EH (cell line): ENCODE measurements around the gene ACOT12.
A peak's percentile ranks its signal among the peaks of the same experiment; 100 is the strongest.
"Not testable (repeated sequence)": the region's sequence is repeated elsewhere in the genome, so short reads cannot be mapped to it uniquely, and the experiment has no call there.

ENCODE experiments used
- DNase-seq: peaks from one replicate; pipeline ENCODE4 v3.0.0-alpha.2; 2015; ENCODE audit warnings: low read depth

The ACOT12 gene

DNA sequence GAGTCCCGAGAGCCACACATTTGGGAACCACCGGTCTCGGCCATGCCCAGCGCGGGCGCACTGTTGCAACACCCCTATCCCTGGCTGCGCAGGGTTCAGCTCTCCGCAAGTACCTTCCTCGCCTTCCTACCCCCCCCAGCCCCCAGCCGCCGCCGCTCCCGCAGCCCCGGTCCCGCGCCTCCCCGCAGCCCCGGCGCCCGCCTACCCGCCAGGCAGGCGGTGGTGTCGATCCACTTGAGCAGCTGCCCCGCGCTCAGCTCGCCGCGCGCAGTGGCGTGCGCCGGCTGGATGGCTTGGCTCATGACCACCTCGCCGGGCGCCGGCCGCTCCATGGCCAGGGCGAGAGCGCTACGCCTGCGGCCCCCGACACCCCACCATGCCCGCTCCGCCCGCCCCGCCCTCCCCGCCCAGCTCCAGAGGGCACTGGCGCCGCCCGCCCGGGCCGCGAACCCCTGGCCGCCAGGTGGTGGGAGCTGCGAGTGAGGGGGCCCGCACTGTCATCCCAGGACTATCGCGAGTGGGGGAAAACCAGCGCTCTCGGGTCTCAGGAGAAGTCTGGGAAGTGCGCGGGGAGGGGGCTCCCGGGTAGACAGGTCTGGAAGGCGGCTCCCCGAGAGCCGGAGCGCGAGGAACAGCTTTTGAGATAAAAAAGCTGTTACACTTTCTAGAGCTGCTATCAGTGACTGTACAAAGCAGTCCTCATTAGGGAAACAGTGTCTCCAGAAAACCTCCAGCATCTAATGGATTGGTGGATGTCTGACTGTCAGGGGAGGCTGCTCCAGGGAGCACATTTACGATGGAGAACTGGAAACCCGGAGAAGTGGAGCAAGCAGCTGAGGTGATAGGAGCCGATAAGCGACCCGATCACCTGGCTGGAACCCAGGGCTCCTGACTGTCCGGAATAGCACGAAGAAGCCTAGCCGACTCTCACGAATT is at the start of gene ACOT12:
Gene ACOT12 (minus strand): TSS at position 352 of the 936 bp plus-strand sequence. CDS start 20 bp downstream, at position 332.
- peak; percentile 19 for DNase-seq

DNA sequence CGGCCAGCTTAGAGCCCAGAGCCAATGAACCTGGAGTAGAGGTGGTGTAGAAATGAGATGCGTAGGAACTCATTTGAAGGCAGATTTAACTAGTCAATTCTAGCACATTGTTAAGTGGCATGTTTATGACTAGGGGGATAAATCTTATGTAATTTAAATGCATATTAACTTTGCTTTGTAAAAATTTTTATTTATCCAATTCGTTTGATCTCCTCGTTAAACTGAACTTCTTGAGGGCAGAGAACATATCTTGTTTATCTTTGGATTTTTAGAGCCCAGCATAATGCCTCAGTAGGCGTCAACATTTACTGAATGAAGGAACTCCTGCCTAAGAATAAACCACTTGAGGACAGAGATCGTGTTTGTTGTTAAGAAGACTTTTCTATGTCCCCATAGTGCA is 41.1 kb upstream of the ACOT12 start:
- DNase-seq, result no peak

DNA sequence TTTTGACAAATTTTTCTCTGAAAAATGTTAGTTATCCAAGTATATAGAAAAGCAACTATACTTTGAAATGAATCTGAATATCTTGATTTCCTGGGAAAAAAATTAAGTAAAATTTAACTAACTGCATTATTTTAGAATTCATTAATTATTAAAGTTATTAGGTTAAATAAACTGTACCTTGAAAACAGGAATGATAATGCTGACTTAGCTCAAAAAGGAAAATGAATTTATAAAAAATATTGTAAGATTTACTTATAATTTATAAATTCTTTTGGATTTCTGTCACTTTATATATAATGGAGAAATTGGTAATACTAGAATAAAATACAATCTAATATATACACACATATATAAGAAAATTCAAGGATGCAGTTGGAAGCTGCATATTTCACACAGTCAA is 36.1 kb upstream of the ACOT12 start:
- DNase-seq, result no peak

DNA sequence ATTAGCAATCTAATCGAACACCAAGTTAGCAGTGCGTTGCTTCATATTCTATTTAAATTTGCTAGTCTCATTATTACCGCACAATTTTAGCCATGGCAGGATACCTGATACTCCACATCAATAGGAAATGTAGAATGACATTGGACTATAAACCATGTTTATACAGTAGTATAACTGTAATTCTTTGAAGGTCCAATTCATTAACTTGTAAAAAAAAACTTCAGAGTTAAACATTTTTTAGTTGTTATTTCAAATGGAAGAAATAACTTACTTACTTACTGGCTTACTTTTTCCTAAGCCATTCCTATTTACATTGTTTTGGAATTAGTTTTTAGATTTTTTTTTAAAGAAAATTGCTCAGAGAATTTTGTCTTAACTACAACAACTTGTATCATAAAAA is 35.4 kb upstream of the ACOT12 start:
- no peak for DNase-seq

DNA sequence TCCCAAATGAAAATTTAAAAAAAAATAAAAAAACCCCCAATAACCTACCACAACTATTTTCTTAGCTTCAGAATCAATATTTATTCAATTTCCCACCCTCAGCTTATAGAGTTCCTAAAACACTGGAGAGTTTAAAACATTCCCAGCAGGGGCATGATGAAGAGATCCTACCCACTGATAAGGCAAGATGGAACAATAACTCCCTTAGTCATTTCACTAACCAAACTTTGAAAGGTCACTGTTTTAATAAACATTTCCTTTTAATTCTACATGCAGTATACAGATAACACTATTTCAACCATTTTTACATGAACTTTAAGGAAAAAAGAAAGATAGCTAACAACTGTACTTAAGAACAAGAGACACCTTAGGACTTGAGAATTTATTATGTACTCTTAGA is 34.9 kb upstream of the ACOT12 start:
- DNase-seq, result peak; percentile 53

DNA sequence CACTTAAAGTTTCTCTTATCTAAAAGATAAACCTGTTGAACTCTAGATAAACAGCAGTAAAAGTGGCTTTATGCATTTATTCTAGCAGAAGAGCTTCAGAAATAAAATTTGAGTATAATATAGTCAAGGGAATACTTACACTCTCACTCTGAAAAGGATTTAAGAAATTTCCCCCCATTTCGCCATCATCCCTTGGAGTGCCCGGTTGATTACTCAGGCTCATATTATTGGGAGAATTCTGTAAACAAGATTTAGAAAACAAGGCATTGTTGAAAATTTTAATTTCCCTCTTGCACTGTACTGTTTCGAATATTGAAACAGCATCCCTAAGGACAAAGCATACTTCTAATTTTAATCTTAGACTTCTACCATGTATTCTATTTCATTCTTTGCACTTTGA is 34.5 kb upstream of the ACOT12 start:
- peak; percentile 13 for DNase-seq

DNA sequence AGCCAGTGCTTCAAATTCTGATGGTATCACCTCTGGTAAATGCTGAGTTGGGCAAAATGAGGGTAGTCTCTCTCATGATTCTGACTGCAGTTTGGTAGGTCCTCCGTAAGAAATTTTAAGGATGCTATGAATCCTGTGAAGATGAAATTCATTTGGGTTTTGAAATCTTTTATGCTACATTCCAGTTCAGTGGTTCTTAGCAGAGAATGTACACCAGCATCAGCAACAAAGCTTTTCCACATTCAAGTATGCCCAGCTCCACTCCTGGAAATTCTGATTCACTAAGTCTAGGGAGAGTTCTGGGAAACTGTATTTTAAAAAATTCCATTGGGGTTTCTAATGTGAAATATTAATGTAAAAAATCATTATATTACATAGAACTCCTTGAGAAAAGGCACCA is 33.6 kb upstream of the ACOT12 start:
- peak; percentile 21 for DNase-seq

DNA sequence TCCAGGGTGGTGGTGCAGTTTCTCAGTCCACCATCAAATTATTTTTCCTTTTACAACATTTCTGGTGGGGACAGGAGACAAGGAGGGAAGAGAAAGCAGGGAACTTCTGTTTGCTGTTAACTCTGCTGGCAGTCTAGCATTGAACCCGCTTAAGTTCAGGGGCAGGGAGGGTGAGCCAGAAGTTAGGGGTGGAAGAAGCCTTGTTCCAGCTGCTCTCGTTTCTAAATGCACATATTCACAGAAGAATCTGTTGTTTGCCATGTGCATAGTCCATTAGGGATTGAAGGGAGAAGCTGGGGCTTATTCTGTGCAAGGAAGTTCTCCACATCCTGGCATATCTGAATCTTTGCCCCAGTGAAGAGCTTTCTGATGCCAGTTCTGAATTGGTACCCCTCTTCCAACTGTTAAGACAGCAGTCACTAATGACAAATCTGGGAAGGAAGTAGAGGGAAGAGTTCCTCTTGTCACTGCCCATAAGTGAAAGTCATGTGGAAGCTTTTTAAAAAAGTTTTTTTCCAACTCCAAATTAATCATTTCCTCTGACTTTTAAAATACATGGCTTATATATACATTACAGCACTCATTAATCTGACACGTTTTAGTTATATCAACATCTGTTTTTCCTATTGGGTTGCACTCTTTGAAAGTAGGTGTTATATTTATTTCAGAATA is 32.6 kb upstream of the ACOT12 start:
- DNase-seq, result no peak

DNA sequence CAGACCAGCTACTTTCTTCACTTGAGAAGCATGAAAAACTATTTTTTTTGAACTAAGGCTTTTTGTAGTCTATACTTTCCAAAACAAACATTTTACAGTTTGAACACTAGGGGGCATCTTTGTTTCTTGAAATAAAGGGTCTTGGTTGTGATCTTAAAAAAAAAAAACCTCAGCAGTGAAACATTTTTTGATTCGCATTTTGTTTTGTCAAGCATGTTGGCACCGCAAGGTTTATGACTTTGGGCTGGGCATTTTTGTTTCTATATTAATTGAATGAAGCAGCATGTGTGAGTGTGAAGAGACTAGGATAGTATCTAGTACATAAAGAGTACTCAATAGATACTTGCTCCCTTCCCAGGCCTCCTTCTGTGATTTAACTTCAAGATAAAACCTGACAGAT is 31.6 kb upstream of the ACOT12 start:
- peak; percentile 62 for DNase-seq

DNA sequence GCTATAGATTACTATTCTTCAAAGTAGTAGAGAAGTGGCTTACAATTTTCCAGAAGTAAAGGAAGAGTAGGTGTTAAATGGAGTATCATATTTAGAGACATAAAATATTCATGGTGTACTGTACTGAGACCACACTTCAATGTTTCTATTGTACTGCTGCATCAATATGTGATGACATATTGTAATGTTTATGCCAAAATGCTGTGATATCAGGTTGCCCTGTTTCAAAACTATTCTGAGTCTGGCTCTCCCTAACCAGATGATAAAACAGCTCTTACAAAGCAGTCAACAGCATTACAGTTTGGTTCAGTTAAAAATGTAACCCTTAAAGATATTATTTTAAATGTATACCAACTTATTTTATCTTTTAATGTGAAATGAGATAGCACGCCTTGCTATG is 30.8 kb upstream of the ACOT12 start:
- DNase-seq, result no peak

DNA sequence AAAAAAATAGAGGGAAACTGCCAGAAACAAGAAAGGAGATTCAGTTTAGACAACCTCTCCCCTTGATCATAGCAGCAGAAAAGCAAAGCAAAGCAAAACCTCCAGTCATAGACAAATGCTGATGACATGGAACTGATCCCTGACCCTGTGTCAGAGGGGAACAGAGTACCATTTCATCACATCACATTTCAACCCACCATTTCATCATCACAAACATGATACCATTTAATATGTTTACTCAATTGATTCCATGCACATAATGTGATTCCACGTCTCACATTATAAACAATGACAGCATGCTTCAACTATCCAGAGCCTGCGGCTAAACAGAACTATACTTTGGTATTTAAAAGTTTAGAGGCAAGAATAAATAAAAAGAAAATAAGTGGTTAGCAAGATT is 28.7 kb upstream of the ACOT12 start:
- peak; percentile 93 for DNase-seq

DNA sequence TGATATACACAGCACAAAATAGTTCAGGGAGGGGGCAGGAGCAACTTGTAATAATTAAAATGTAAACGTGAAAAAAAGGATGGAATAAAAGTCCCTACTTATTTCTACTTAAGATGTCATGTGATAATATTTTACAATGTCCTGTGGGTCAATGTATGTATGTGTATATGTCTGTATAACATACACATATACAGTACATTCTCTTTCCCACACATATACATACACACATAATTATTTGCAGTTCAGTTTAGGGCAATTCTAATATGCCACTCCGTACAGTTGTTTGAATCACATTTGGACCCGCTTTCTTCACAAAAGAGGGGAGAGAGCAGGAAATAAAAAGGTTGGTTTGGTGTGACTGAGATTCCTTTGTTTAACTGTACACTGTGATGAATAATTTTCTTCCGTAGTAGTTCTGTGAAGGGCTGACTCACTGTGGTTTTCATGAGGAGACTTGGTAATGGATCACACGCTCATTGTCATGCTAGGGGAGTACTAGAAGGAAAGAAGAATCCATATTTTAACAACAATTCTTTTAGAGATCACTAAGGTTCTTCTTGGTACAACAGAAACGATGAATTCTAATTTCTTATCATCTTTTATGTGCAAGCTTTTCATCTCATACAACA is 26.2 kb upstream of the ACOT12 start:
- DNase-seq, result peak; percentile 93

DNA sequence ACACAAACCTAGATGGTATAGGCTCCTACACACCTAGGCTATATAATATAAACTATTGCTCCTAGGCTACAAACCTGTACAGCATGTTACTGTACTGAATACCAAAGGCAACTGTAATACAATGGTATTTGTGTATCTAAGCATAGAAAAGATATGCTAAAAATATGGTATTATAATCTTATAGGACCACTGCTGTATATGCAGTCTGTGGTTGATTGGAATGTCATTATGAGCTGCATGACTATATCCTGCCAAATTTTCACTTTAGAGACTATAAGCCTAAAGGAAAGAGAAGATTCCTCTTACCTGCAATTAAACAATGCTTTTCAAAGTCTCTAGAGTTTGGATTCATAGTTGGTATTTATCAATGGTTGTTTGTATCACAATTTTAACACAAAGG is 24.7 kb upstream of the ACOT12 start:
- DNase-seq, result peak; percentile 16

DNA sequence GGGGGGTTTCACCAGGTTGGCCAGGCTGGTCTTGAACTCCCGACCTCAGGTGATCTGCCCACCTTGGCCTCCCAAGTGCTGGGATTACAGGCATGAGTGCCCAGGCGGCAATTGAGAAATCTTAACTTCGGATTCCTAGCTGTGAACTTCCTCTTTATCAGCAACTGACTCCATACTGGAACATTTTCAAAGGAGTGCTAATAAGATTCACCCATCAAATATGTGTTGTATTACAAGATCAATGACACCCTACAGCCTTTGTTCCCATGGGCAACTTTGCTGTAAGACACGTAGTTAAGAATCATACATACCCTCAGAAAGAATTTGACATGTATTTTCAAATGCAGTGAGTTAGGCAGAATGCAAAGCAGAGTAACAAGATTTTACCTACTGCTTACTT is 23.1 kb upstream of the ACOT12 start:
- no peak for DNase-seq

DNA sequence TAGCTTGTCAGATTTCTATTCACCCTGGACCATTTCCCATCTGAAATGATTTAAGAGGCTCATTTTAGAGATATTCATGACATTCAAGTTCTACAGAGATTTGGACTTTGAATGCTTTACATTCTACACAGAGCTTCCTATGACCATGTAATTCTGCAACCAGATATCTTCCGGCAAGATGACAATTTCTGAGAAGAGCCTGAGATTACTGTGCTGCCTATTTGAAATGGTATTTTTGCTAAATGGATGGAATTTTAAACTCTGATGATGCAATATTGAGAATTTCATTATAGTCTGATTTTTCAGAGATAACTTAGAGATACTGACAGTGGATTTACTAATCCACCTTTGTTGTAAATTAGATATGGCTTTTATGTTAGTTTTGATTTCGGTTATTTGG is 16.0 kb upstream of the ACOT12 start:
- DNase-seq, result peak; percentile 42

DNA sequence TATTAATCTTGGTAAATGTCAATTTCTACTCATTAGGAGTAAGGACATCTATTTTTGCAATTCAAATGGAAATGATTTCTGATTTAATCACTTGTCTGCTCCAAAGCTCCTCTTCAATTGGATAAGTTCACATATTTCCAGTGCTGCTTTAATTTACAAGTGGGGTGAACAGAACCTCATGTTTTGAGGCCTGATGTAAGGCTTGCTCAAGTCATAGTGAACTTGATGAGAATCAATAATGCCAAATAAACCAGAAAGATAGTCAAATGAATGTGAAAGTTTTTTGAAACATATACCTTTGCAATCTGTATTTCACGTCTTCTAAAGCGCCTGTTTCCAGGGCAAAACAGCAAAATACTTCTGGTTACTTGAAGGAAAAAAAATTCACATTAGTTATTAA is 15.4 kb upstream of the ACOT12 start:
- no peak for DNase-seq

DNA sequence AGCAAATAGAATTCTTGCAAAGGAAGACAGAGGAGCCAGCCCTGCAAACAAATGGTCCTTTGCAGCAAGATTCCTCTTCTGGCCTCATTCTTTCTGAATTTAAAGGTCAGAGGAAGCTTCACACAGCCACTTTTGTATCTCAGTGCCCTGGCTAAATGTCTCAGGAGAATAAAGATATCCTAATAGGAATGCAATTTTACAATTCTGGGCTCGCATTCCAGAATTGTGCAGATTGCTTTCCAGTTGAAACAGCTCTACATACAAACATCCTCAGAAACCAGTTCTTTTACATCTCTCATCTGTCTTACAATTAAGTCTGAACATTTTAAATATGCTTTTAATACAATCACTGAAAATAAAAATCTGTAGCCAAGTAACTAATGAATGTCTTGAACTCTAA is 14.6 kb upstream of the ACOT12 start:
- peak; percentile 24 for DNase-seq

DNA sequence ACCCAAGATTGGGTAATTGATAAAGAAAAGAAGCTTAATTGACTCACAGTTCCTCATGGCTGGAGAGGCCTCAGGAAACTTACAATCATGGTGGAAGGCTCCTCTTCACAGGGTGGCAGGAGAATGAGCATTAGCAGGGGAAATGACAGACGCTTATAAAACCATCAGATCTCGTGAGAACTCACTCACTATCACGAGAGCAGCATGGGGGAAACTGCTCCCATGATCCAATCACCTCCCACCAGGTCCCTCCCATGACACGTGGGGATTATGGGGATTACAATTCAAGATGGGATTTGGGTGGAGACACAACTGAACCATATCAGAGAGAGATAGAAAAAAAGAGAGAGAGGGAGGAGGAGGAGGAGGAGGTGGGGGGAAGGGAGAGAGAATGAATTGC is 13.9 kb upstream of the ACOT12 start:
- not testable (repeated sequence) for DNase-seq

DNA sequence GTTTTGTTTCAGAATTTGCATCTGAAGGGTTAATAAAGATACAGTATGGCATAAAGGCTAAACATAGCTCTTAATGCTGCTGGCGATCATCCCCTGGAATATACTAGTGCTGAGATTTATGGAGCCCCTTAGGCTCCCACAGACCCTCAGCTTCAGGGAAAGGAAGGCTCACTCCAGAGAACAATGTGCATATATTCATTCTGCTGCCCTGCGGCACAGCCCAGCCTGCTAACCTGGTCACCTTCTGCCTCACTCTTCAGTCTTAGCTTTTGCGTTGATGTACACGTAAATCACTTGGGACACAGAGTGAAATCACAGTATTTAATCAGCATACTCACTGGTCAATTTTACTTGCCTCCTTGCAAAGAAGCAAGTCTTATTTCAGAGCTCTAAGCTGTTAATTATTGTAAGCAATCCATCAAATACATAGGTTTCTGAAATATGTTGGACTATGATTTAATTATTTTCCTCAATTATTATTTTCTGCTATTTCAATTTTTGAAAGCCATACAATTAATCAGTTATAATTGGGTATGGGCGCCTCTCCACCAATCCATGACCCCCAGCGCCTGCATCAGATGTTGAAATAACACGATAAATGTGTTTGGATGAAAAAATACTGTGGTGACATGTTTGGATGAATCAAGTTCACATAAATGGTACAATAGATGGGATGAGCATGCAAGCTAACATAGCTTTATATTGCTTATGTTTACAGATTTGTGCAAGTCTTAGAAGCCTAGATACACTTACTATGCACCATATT is 11.4 kb upstream of the ACOT12 start:
- no peak for DNase-seq

DNA sequence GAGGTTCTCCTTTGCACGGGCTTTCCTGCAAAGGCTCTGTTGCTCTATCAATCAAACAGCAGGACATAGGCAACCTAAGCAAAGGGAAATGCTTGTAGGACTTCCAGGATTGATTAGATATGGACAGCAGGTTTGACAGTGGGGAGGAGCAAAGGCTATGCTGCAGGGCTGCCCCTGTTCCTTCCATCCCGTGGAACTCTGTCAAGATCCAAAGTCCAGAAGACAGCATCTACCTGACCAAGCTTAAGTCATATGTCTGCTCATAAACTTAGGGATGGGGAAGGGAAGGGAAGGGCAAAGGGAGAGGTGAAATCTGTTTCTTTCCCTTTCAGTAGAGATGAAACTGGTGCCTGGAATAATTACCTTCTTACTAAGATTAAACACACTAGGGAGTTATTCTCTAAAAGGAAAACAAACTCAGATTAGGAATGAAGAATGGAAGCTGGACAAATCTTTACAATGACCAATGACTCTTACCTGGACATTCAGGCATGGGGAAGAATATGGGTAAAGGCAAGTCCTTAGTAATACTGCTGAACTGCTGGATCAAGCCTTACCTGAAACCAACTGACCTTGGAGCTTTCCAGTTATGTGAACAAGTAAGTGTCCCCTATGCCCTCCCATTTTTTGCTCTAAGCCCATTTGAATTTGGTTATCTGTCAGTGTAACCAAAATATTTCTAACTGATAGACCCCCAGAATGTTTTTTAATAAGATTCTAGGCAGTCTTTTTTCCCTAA is 8.4 kb upstream of the ACOT12 start:
- DNase-seq, result no peak

DNA sequence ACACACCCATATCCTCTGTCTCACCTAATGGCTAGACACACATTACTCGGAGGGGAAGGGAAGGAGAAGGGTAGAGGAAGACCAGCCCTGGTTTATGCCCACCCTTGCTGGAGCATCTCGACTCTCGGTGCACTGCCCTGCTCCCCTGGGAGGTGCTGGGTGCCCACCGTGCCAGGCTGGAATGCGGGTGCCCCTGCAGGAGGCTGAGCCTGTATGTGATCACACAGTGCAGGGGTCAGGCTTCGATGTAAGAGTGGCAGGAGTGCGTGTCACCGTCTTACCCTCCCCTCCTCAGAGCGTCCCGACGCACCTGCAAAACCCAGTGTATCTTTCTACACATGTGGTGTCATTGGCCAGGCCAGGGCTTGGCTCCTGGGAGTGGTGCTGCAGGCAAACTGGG is 7.3 kb upstream of the ACOT12 start:
- DNase-seq, result no peak

DNA sequence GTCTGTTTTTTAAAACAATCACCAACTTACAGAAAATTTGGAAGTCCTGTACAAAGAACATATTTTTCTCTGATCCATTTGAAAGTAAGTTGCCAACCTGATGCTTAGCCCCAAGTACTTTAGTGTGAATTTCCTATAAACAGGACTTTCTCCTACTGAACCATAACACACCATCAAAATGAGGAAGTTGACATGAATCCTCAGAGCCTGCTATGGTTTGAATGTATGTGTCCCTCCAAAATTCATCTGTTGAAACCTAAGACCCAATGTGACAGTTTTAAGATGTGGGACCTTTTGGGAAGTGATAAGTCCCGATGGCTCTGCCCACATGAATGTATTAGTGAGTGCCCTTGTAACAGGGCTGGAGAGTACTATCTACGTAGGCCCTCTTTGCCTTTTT is 6.4 kb upstream of the ACOT12 start:
- DNase-seq, result no peak
